ENCODE data around the gene ULK2. TPM values are rescaled to one million over a fixed set of nuclear protein-coding genes. Genes with fewer than 3 reads are reported as not detected.

ULK2 gene
- total and polyA plus RNA-seq, 4 donors = 35.2 to 72.3 (median 53.5) TPM

GRCh38 chr17:19805006-19805405 lies 62.7 kb downstream of the ULK2 start:
- DNase-seq (ENCODE audit: low read depth in 4 of 6, low spot score in 6 of 6) = no peak
- WGBS (ENCODE audit: insufficient coverage) = no CpG with 5 or more reads among the region's 2 CpGs
- no peaks in the 10 kb centered on the region for H3K4me1 ChIP-seq (ENCODE audit: control insufficient read depth, insufficient read depth, low read length)
- H3K9me3 ChIP-seq (ENCODE audit: control insufficient read depth, insufficient read depth, low read length) = no peaks in the 10 kb centered on the region
- H3K4me3 ChIP-seq (ENCODE audit: low read depth, low read length) = no peak overlapping the region
- peaks cover 29% of the 10 kb centered on the region for H3K36me3 ChIP-seq (ENCODE audit: control insufficient read depth, insufficient read depth, low read length)
- H3K27me3 ChIP-seq (ENCODE audit: control insufficient read depth, insufficient read depth, low read length) = no peaks in the 10 kb centered on the region
- H3K27ac ChIP-seq (ENCODE audit: low read depth, low read length) = no peak overlapping the region

GRCh38 chr17:19800571-19800970 lies 67.2 kb downstream of the ULK2 start:
- peaks cover 47% of the 10 kb centered on the region for H3K36me3 ChIP-seq (ENCODE audit: control insufficient read depth, insufficient read depth, low read length)
- H3K9me3 ChIP-seq (ENCODE audit: control insufficient read depth, insufficient read depth, low read length) = peaks cover 5% of the 10 kb centered on the region
- H3K27ac ChIP-seq (ENCODE audit: low read depth, low read length) = no peak overlapping the region
- no peak overlapping the region for H3K4me3 ChIP-seq (ENCODE audit: low read depth, low read length)
- no peaks in the 10 kb centered on the region for H3K27me3 ChIP-seq (ENCODE audit: control insufficient read depth, insufficient read depth, low read length)
- no peak for DNase-seq (ENCODE audit: low read depth in 4 of 6, low spot score in 6 of 6)
- H3K4me1 ChIP-seq (ENCODE audit: control insufficient read depth, insufficient read depth, low read length) = no peaks in the 10 kb centered on the region
- WGBS (ENCODE audit: insufficient coverage) = no CpG with 5 or more reads among the region's 1 CpG

- WGBS (ENCODE audit: insufficient coverage) = 92% methylated on average over 2 of the region's 2 CpGs
- H3K4me1 ChIP-seq (ENCODE audit: control insufficient read depth, insufficient read depth, low read length) = no peaks in the 10 kb centered on the region
- no peaks in the 10 kb centered on the region for H3K27me3 ChIP-seq (ENCODE audit: control insufficient read depth, insufficient read depth, low read length)
- H3K27ac ChIP-seq (ENCODE audit: low read depth, low read length) = no peak overlapping the region
- peaks cover 51% of the 10 kb centered on the region for H3K36me3 ChIP-seq (ENCODE audit: control insufficient read depth, insufficient read depth, low read length)
- H3K4me3 ChIP-seq (ENCODE audit: low read depth, low read length) = no peak overlapping the region
- DNase-seq (ENCODE audit: low read depth in 4 of 6, low spot score in 6 of 6) = no peak
- peaks cover 5% of the 10 kb centered on the region for H3K9me3 ChIP-seq (ENCODE audit: control insufficient read depth, insufficient read depth, low read length)
Measured at GRCh38 chr17:19799796-19800195, 67.9 kb downstream of the ULK2 start.

- Histone ChIP-seq H3K9me3 (ENCODE audit: control insufficient read depth, insufficient read depth, low read length) (peaks cover 5% of the 10 kb centered on the region), H3K27me3 (ENCODE audit: control insufficient read depth, insufficient read depth, low read length) (no peaks in the 10 kb centered on the region), H3K27ac (ENCODE audit: low read depth, low read length) (no peak overlapping the region), H3K4me1 (ENCODE audit: control insufficient read depth, insufficient read depth, low read length) (no peaks in the 10 kb centered on the region), H3K4me3 (ENCODE audit: low read depth, low read length) (no peak overlapping the region), H3K36me3 (ENCODE audit: control insufficient read depth, insufficient read depth, low read length) (peaks cover 58% of the 10 kb centered on the region)
- WGBS (ENCODE audit: insufficient coverage) = 100% methylated on average over 2 of the region's 4 CpGs
- no peak for DNase-seq (ENCODE audit: low read depth in 4 of 6, low spot score in 6 of 6)
Measured at GRCh38 chr17:19796457-19796856, 71.3 kb downstream of the ULK2 start.

- H3K9me3 ChIP-seq (ENCODE audit: control insufficient read depth, insufficient read depth, low read length) = peaks cover 5% of the 10 kb centered on the region
- no peak overlapping the region for H3K27ac ChIP-seq (ENCODE audit: low read depth, low read length)
- H3K36me3 ChIP-seq (ENCODE audit: control insufficient read depth, insufficient read depth, low read length) = peaks cover 53% of the 10 kb centered on the region
- WGBS (ENCODE audit: insufficient coverage) = no CpG with 5 or more reads among the region's 3 CpGs
- H3K27me3 ChIP-seq (ENCODE audit: control insufficient read depth, insufficient read depth, low read length) = no peaks in the 10 kb centered on the region
- DNase-seq (ENCODE audit: low read depth in 4 of 6, low spot score in 6 of 6) = no peak
- H3K4me1 ChIP-seq (ENCODE audit: control insufficient read depth, insufficient read depth, low read length) = no peaks in the 10 kb centered on the region
- H3K4me3 ChIP-seq (ENCODE audit: low read depth, low read length) = no peak overlapping the region
Measured at GRCh38 chr17:19791918-19792550, 75.7 kb downstream of the ULK2 start.

- no peaks in the 10 kb centered on the region for H3K27me3 ChIP-seq (ENCODE audit: control insufficient read depth, insufficient read depth, low read length)
- 60% methylated on average over 6 of the region's 7 CpGs for WGBS (ENCODE audit: insufficient coverage)
- H3K36me3 ChIP-seq (ENCODE audit: control insufficient read depth, insufficient read depth, low read length) = peaks cover 47% of the 10 kb centered on the region
- no peaks in the 10 kb centered on the region for H3K4me1 ChIP-seq (ENCODE audit: control insufficient read depth, insufficient read depth, low read length)
- no peak overlapping the region for H3K4me3 ChIP-seq (ENCODE audit: low read depth, low read length)
- H3K9me3 ChIP-seq (ENCODE audit: control insufficient read depth, insufficient read depth, low read length) = no peaks in the 10 kb centered on the region
- H3K27ac ChIP-seq (ENCODE audit: low read depth, low read length) = no peak overlapping the region
- peak in 3 of 6 donors; percentile 10 to 40 (median 17) for DNase-seq (ENCODE audit: low read depth in 4 of 6, low spot score in 6 of 6)
Measured at GRCh38 chr17:19787733-19788357, 79.9 kb downstream of the ULK2 start.

GRCh38 chr17:19785854-19786253 lies 81.9 kb downstream of the ULK2 start:
- Histone ChIP-seq H3K27me3 (ENCODE audit: control insufficient read depth, insufficient read depth, low read length) (no peaks in the 10 kb centered on the region), H3K4me3 (ENCODE audit: low read depth, low read length) (no peak overlapping the region), H3K27ac (ENCODE audit: low read depth, low read length) (no peak overlapping the region), H3K9me3 (ENCODE audit: control insufficient read depth, insufficient read depth, low read length) (no peaks in the 10 kb centered on the region), H3K36me3 (ENCODE audit: control insufficient read depth, insufficient read depth, low read length) (peaks cover 51% of the 10 kb centered on the region), H3K4me1 (ENCODE audit: control insufficient read depth, insufficient read depth, low read length) (no peaks in the 10 kb centered on the region)
- DNase-seq (ENCODE audit: low read depth in 4 of 6, low spot score in 6 of 6) = no peak
- WGBS (ENCODE audit: insufficient coverage) = 83% methylated on average over 1 of the region's 4 CpGs

- DNase-seq (ENCODE audit: low read depth in 4 of 6, low spot score in 6 of 6) = no peak
- Histone ChIP-seq H3K9me3 (ENCODE audit: control insufficient read depth, insufficient read depth, low read length) (no peaks in the 10 kb centered on the region), H3K27me3 (ENCODE audit: control insufficient read depth, insufficient read depth, low read length) (no peaks in the 10 kb centered on the region), H3K36me3 (ENCODE audit: control insufficient read depth, insufficient read depth, low read length) (peaks cover 45% of the 10 kb centered on the region), H3K27ac (ENCODE audit: low read depth, low read length) (no peak overlapping the region), H3K4me3 (ENCODE audit: low read depth, low read length) (no peak overlapping the region), H3K4me1 (ENCODE audit: control insufficient read depth, insufficient read depth, low read length) (no peaks in the 10 kb centered on the region)
- WGBS (ENCODE audit: insufficient coverage) = no CpG with 5 or more reads among the region's 9 CpGs
Measured at GRCh38 chr17:19781488-19782458, 86.0 kb downstream of the ULK2 start.

GRCh38 chr17:19780846-19781245 lies 86.9 kb downstream of the ULK2 start:
- Histone ChIP-seq H3K4me3 (ENCODE audit: low read depth, low read length) (no peak overlapping the region), H3K36me3 (ENCODE audit: control insufficient read depth, insufficient read depth, low read length) (peaks cover 48% of the 10 kb centered on the region), H3K27me3 (ENCODE audit: control insufficient read depth, insufficient read depth, low read length) (no peaks in the 10 kb centered on the region), H3K27ac (ENCODE audit: low read depth, low read length) (no peak overlapping the region), H3K4me1 (ENCODE audit: control insufficient read depth, insufficient read depth, low read length) (no peaks in the 10 kb centered on the region), H3K9me3 (ENCODE audit: control insufficient read depth, insufficient read depth, low read length) (no peaks in the 10 kb centered on the region)
- WGBS (ENCODE audit: insufficient coverage) = 93% methylated on average over 3 of the region's 4 CpGs
- no peak for DNase-seq (ENCODE audit: low read depth in 4 of 6, low spot score in 6 of 6)
